HG02571 (cell line): ENCODE measurements around the gene AARS1.
"Not testable (repeated sequence)": the region's sequence is repeated elsewhere in the genome, so short reads cannot be mapped to it uniquely, and the experiment has no call there.

Source experiments
- ATAC-seq: cut with Tn5 transposase; IDR thresholded peaks from one replicate; pipeline ENCODE4 v1.9.1; 2021; ENCODE audit warnings: mild to moderate bottlenecking, moderate library complexity; ENCODE audit not compliant: unreplicated experiment

Gene AARS1

GRCh38 chr16:70226024-70226423 lies 63.3 kb downstream of the AARS1 start:
- ATAC-seq = not testable (repeated sequence)

GRCh38 chr16:70225430-70225829 lies 63.9 kb downstream of the AARS1 start:
- not testable (repeated sequence) for ATAC-seq

GRCh38 chr16:70224645-70225044 lies 64.7 kb downstream of the AARS1 start:
- not testable (repeated sequence) for ATAC-seq

- ATAC-seq = not testable (repeated sequence)
These were observed 65.3 kb downstream of the AARS1 start for GRCh38 chr16:70223971-70224513.

GRCh38 chr16:70223216-70223615 lies 66.1 kb downstream of the AARS1 start:
- ATAC-seq = not testable (repeated sequence)

- ATAC-seq = not testable (repeated sequence)
These were observed 66.7 kb downstream of the AARS1 start for GRCh38 chr16:70222574-70222973.

GRCh38 chr16:70218586-70218985 lies 70.7 kb downstream of the AARS1 start:
- not testable (repeated sequence) for ATAC-seq

GRCh38 chr16:70206382-70206781 lies 82.9 kb downstream of the AARS1 start:
- not testable (repeated sequence) for ATAC-seq

- not testable (repeated sequence) for ATAC-seq
These were observed 84.5 kb downstream of the AARS1 start for GRCh38 chr16:70204668-70205405.

GRCh38 chr16:70204010-70204409 lies 85.3 kb downstream of the AARS1 start:
- not testable (repeated sequence) for ATAC-seq

- not testable (repeated sequence) for ATAC-seq
These were observed 85.8 kb downstream of the AARS1 start for GRCh38 chr16:70203508-70203907.
